G401 (cell line): ENCODE measurements around the gene WWC1. TPM values are rescaled to one million over a fixed set of nuclear protein-coding genes. Genes with fewer than 3 reads are reported as not detected.
"Not testable (repeated sequence)": the region's sequence is repeated elsewhere in the genome, so short reads cannot be mapped to it uniquely, and the experiment has no call there.

Experiments used
- DNase-seq: peaks from one replicate; pipeline ENCODE4 v3.0.0-alpha.2; 2015; ENCODE audit warnings: low spot score
- in situ Hi-C: cut with HindIII; loops from 2 replicates; pipeline ENCODE4 v1.10.0; 2016; ENCODE audit warnings: low sequenced_read_pairs, mixed read lengths
- total RNA-seq: library from RNA; depleted of rRNA; stranded (reverse); fragments of >200 nt; shearing (Covaris generic); gene quantifications from 2 replicates; pipeline ENCODE4 v1.2.3, GENCODE V29; 2014

The WWC1 gene
- total RNA-seq, 1 experiment from 2014 or later = 37.0 TPM

GRCh38 chr5:168304349-168304748, 12.9 kb downstream of the WWC1 start:
- in situ Hi-C loops = no loop called here
- DNase-seq = no peak

GRCh38 chr5:168305281-168305680, 13.8 kb downstream of the WWC1 start:
- no peak for DNase-seq
- in situ Hi-C loops = no loop called here

- no peak for DNase-seq
- in situ Hi-C loops = no loop called here
Measured at GRCh38 chr5:168307022-168307421, 15.6 kb downstream of the WWC1 start.

- in situ Hi-C loops = no loop called here
- DNase-seq = no peak
Measured at GRCh38 chr5:168307925-168308584, 16.6 kb downstream of the WWC1 start.

- in situ Hi-C loops = no loop called here
- DNase-seq = no peak
Measured at GRCh38 chr5:168308976-168309598, 17.6 kb downstream of the WWC1 start.

- in situ Hi-C loops, DNase-seq: not testable (repeated sequence)
Measured at GRCh38 chr5:168310541-168310940, 19.1 kb downstream of the WWC1 start.

GRCh38 chr5:168311061-168311566, 19.7 kb downstream of the WWC1 start:
- DNase-seq = no peak
- in situ Hi-C loops = no loop called here

GRCh38 chr5:168312606-168313295, 21.3 kb downstream of the WWC1 start:
- DNase-seq = no peak

GRCh38 chr5:168313596-168314204, 22.3 kb downstream of the WWC1 start:
- no peak for DNase-seq
- in situ Hi-C loops = no loop called here

More at GRCh38 chr5:168312606-168313295, 21.3 kb downstream of the WWC1 start:
- in situ Hi-C loops = no loop called here

GRCh38 chr5:168314735-168315411, 23.4 kb downstream of the WWC1 start:
- in situ Hi-C loops = no loop called here
- no peak for DNase-seq

GRCh38 chr5:168315416-168316138, 24.1 kb downstream of the WWC1 start:
- no peak for DNase-seq
- in situ Hi-C loops = no loop called here

- in situ Hi-C loops = no loop called here
- no peak for DNase-seq
Measured at GRCh38 chr5:168316139-168316578, 24.7 kb downstream of the WWC1 start.

GRCh38 chr5:168317096-168317520, 25.7 kb downstream of the WWC1 start:
- in situ Hi-C loops = no loop called here
- DNase-seq = no peak

- no peak for DNase-seq
- in situ Hi-C loops = no loop called here
Measured at GRCh38 chr5:168317521-168318147, 26.2 kb downstream of the WWC1 start.

GRCh38 chr5:168318240-168318639, 26.8 kb downstream of the WWC1 start:
- DNase-seq = no peak
- in situ Hi-C loops = no loop called here

GRCh38 chr5:168319774-168320173, 28.3 kb downstream of the WWC1 start:
- DNase-seq = no peak
- in situ Hi-C loops = no loop called here

GRCh38 chr5:168320805-168321204, 29.4 kb downstream of the WWC1 start:
- no peak for DNase-seq
- in situ Hi-C loops = no loop called here
